HepG2 (cell line): ENCODE data around the gene ELOVL5. TPM values are rescaled to one million over a fixed set of nuclear protein-coding genes. Genes with fewer than 3 reads are reported as not detected.

Source experiments
- ATF7-NPFF ChIP-seq: sonication (generic); formaldehyde crosslinking; IDR thresholded peaks from 2 replicates; pipeline ENCODE4 v1.8.1; 2023; ENCODE audit warnings: mild to moderate bottlenecking, low read depth, missing genetic modification reagents, moderate library complexity
- ELF4 ChIP-seq: sonication (generic); formaldehyde crosslinking; IDR thresholded peaks from 2 replicates; pipeline ENCODE4 v1.5.0; 2020; ENCODE audit warnings: missing genetic modification reagents, mild to moderate bottlenecking, moderate library complexity, borderline replicate concordance
- FIP1L1 ChIP-seq: fragments of 200-400 bp; formaldehyde crosslinking; IDR thresholded peaks from 2 replicates; pipeline ENCODE4 v1.6.1; 2018; ENCODE audit warnings: low read depth, mild to moderate bottlenecking, low read length, moderate library complexity, borderline replicate concordance; ENCODE audit not compliant: insufficient read depth
- FOSL2 ChIP-seq: sonication (generic); formaldehyde crosslinking; IDR thresholded peaks from 2 replicates; pipeline ENCODE4 v1.4.0; 2020; ENCODE audit warnings: missing genetic modification reagents
- FOXM1 ChIP-seq: sonication (generic); formaldehyde crosslinking; IDR thresholded peaks from 2 replicates; pipeline ENCODE4 v1.5.0; 2020; ENCODE audit warnings: missing genetic modification reagents
- FOXP1 ChIP-seq, 2 experiments: fragments of 450-650 bp in 1 of 2; IDR thresholded peaks; 2 replicates each; pipeline ENCODE4 v1.6.1; 2017 to 2018; ENCODE audit warnings: antibody characterized with exemption in 1 of 2
- GABPB1 ChIP-seq: IDR thresholded peaks from 2 replicates; pipeline ENCODE4 v1.6.1; 2016; ENCODE audit warnings: mild to moderate bottlenecking, missing genetic modification reagents, moderate library complexity, missing compliant biosample characterization
- IRF2 ChIP-seq: IDR thresholded peaks from 2 replicates; pipeline ENCODE4 v1.6.1; 2018; ENCODE audit warnings: missing genetic modification reagents, missing compliant biosample characterization
- MEIS2 ChIP-seq: sonication (generic); formaldehyde crosslinking; IDR thresholded peaks from 2 replicates; pipeline ENCODE4 v1.9.0; 2021; ENCODE audit warnings: mild to moderate bottlenecking, missing genetic modification reagents
- MIER3 ChIP-seq: IDR thresholded peaks from 2 replicates; pipeline ENCODE4 v1.6.1; 2016; ENCODE audit warnings: missing compliant biosample characterization, borderline replicate concordance
- NAIF1 ChIP-seq: sonication (generic); formaldehyde crosslinking; IDR thresholded peaks from 2 replicates; pipeline ENCODE4 v1.5.0; 2020; ENCODE audit warnings: mild to moderate bottlenecking, missing genetic modification reagents, borderline replicate concordance
- NR2C2 ChIP-seq: sonication (generic); formaldehyde crosslinking; IDR thresholded peaks from 2 replicates; pipeline ENCODE4 v1.4.0; 2020; ENCODE audit warnings: missing genetic modification reagents, mild to moderate bottlenecking, moderate library complexity, borderline replicate concordance
- SOX6 ChIP-seq, 2 experiments: fragments of 450-650 bp in 1 of 2; sonication (generic) in 1 of 2; formaldehyde crosslinking in 1 of 2; IDR thresholded peaks; 2 replicates each; pipeline versions ENCODE4 v1.4.0 to v1.6.1; 2017 to 2020; ENCODE audit warnings: antibody characterized with exemption in 1 of 2, mild to moderate bottlenecking in 1 of 2, missing genetic modification reagents in 1 of 2
- SRSF1 ChIP-seq: fragments of 200-400 bp; formaldehyde crosslinking; optimal IDR thresholded peaks from 2 replicates; pipeline ENCODE3; 2017; ENCODE audit warnings: mild to moderate bottlenecking, low read depth, low read length, moderate library complexity
- ZNF10 ChIP-seq: sonication (generic); formaldehyde crosslinking; IDR thresholded peaks from 2 replicates; pipeline ENCODE4 v1.4.0; 2020; ENCODE audit warnings: mild to moderate bottlenecking, low read depth, missing genetic modification reagents, borderline replicate concordance
- ZNF282 ChIP-seq: fragments of 450-650 bp; IDR thresholded peaks from 2 replicates; pipeline ENCODE4 v1.6.1; 2018; ENCODE audit not compliant: partially characterized antibody
- polyA plus RNA-seq, 8 experiments: library from polyadenylated mRNA; depleted of rRNA in 3 of 8; stranded (reverse) in 7 of 8; unstranded in 1 of 8; fragments of >200 nt; fragmentation: Illumina TruSeq in 4 of 8; extraction: Trizol in 4 of 8; gene quantifications; 2 replicates each; pipeline versions ENCODE4 v1.2.1 to v1.2.3, GENCODE V29; 2011 to 2016; ENCODE audit warnings: low read depth in 4 of 8, missing spikeins in 1 of 8, mixed read lengths in 1 of 8; ENCODE audit not compliant: insufficient read depth in 1 of 8
- total RNA-seq, 5 experiments: library from RNA; depleted of rRNA; stranded (reverse); fragments of >200 nt; fragmentation: Illumina TruSeq; extraction: Trizol; gene quantifications; 2 replicates each; pipeline ENCODE4 v1.2.3, GENCODE V29; 2016; ENCODE audit warnings: low read depth in 1 of 5
- TF ChIP-seq, protein P1 (sequence below): sonication (generic); formaldehyde crosslinking; IDR thresholded peaks from 2 replicates; pipeline ENCODE4 v1.5.0; 2020; ENCODE audit warnings: mild to moderate bottlenecking, missing genetic modification reagents, moderate library complexity
- TF ChIP-seq, protein P2 (sequence below): sonication (generic); formaldehyde crosslinking; IDR thresholded peaks from 2 replicates; pipeline ENCODE4 v1.4.0; 2020; ENCODE audit warnings: missing genetic modification reagents
- TF ChIP-seq, protein P3 (sequence below): sonication (generic); formaldehyde crosslinking; IDR thresholded peaks from 2 replicates; pipeline ENCODE4 v1.4.0; 2020; ENCODE audit warnings: missing genetic modification reagents
- TF ChIP-seq, protein P4 (sequence below): sonication (generic); formaldehyde crosslinking; IDR thresholded peaks from 2 replicates; pipeline ENCODE4 v1.4.0; 2020; ENCODE audit warnings: missing genetic modification reagents, borderline replicate concordance
- TF ChIP-seq, protein P5 (sequence below): IDR thresholded peaks from 2 replicates; pipeline ENCODE4 v1.6.1; 2016; ENCODE audit warnings: mild to moderate bottlenecking, missing biosample characterization, missing genetic modification reagents

The ELOVL5 gene
- total and polyA plus RNA-seq, 2 of the 13 experiments (the other 11 are each of a cell fraction or from before 2014, with no cell fraction given): 50.1 to 72.4 TPM

DNA sequence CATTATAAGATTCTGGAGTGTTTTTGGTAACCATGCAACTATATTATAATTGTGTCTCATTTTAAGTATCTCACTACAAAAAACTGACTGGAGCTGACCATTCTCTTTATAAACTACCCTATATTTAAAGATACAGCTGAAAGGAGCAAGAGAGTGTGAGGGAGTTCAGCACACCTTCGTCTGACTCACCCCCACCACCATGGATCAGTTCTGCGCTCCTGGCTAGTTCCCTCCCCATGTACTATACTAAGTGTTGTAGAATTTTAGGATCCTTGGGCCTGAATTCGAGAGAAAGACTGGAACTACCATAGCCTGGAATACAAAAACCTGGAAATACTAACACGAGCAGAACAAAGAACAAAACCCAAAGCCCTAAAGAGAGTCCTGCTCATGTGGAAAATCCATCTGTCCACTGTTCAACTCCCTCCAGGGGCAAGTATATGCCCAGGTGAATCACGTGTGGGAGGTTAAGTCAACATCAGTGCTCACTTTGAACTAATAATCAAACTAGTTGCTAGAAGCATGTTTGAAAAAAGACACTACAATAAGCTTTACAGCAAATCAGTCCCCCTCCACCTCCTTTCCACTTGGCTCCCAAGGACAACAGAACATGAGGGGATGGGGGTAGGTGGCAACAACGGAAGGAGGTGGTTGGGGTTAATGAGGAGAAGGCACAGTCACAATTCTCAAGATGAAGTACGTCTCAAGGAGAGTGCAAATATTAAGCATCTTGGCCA is 46.8 kb downstream of the ELOVL5 start (continued):
- peak; percentile 72; the same call in 1 of the 2 replicates for TF ChIP-seq IRF2 (CRISPR knock-in tag)
- TF ChIP-seq, protein P1, sequence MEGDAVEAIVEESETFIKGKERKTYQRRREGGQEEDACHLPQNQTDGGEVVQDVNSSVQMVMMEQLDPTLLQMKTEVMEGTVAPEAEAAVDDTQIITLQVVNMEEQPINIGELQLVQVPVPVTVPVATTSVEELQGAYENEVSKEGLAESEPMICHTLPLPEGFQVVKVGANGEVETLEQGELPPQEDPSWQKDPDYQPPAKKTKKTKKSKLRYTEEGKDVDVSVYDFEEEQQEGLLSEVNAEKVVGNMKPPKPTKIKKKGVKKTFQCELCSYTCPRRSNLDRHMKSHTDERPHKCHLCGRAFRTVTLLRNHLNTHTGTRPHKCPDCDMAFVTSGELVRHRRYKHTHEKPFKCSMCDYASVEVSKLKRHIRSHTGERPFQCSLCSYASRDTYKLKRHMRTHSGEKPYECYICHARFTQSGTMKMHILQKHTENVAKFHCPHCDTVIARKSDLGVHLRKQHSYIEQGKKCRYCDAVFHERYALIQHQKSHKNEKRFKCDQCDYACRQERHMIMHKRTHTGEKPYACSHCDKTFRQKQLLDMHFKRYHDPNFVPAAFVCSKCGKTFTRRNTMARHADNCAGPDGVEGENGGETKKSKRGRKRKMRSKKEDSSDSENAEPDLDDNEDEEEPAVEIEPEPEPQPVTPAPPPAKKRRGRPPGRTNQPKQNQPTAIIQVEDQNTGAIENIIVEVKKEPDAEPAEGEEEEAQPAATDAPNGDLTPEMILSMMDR (CRISPR knock-in tag): no peak
- no peak for TF ChIP-seq ATF7-NPFF (CRISPR knock-in tag)
- TF ChIP-seq MEIS2 (CRISPR knock-in tag): no peak
- TF ChIP-seq FOXP1 (IDR thresholded peaks at IDR 0.05): no peak
- TF ChIP-seq FOXP1 (CRISPR knock-in tag; IDR thresholded peaks at IDR 0.05): peak; percentile 71; the same call in 1 of the 2 replicates
- TF ChIP-seq, protein P2, sequence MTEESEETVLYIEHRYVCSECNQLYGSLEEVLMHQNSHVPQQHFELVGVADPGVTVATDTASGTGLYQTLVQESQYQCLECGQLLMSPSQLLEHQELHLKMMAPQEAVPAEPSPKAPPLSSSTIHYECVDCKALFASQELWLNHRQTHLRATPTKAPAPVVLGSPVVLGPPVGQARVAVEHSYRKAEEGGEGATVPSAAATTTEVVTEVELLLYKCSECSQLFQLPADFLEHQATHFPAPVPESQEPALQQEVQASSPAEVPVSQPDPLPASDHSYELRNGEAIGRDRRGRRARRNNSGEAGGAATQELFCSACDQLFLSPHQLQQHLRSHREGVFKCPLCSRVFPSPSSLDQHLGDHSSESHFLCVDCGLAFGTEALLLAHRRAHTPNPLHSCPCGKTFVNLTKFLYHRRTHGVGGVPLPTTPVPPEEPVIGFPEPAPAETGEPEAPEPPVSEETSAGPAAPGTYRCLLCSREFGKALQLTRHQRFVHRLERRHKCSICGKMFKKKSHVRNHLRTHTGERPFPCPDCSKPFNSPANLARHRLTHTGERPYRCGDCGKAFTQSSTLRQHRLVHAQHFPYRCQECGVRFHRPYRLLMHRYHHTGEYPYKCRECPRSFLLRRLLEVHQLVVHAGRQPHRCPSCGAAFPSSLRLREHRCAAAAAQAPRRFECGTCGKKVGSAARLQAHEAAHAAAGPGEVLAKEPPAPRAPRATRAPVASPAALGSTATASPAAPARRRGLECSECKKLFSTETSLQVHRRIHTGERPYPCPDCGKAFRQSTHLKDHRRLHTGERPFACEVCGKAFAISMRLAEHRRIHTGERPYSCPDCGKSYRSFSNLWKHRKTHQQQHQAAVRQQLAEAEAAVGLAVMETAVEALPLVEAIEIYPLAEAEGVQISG (CRISPR knock-in tag): no peak
- no peak for TF ChIP-seq MIER3 (CRISPR knock-in tag)
- no peak for TF ChIP-seq FIP1L1
- TF ChIP-seq ELF4 (CRISPR knock-in tag): no peak
- no peak for TF ChIP-seq SRSF1
- TF ChIP-seq ZNF282: no peak
- TF ChIP-seq FOSL2 (CRISPR knock-in tag): peak; percentile 77
- TF ChIP-seq FOXM1: no peak
- no peak for TF ChIP-seq SOX6 (IDR thresholded peaks at IDR 0.05)
- peak; percentile 95 for TF ChIP-seq SOX6 (CRISPR knock-in tag; IDR thresholded peaks at IDR 0.05)
- peak; percentile 78 for TF ChIP-seq NR2C2 (CRISPR knock-in tag)
- TF ChIP-seq, protein P3, sequence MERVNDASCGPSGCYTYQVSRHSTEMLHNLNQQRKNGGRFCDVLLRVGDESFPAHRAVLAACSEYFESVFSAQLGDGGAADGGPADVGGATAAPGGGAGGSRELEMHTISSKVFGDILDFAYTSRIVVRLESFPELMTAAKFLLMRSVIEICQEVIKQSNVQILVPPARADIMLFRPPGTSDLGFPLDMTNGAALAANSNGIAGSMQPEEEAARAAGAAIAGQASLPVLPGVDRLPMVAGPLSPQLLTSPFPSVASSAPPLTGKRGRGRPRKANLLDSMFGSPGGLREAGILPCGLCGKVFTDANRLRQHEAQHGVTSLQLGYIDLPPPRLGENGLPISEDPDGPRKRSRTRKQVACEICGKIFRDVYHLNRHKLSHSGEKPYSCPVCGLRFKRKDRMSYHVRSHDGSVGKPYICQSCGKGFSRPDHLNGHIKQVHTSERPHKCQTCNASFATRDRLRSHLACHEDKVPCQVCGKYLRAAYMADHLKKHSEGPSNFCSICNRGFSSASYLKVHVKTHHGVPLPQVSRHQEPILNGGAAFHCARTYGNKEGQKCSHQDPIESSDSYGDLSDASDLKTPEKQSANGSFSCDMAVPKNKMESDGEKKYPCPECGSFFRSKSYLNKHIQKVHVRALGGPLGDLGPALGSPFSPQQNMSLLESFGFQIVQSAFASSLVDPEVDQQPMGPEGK: peak; percentile 69
- TF ChIP-seq NAIF1 (CRISPR knock-in tag): no peak
- TF ChIP-seq GABPB1 (CRISPR knock-in tag): no peak; the same call in 1 of the 2 replicates
- TF ChIP-seq ZNF10 (CRISPR knock-in tag): no peak
- TF ChIP-seq, protein P4, sequence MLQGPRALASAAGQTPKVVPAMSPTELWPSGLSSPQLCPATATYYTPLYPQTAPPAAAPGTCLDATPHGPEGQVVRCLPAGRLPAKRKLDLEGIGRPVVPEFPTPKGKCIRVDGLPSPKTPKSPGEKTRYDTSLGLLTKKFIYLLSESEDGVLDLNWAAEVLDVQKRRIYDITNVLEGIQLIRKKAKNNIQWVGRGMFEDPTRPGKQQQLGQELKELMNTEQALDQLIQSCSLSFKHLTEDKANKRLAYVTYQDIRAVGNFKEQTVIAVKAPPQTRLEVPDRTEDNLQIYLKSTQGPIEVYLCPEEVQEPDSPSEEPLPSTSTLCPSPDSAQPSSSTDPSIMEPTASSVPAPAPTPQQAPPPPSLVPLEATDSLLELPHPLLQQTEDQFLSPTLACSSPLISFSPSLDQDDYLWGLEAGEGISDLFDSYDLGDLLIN (CRISPR knock-in tag): no peak
- TF ChIP-seq, protein P5, sequence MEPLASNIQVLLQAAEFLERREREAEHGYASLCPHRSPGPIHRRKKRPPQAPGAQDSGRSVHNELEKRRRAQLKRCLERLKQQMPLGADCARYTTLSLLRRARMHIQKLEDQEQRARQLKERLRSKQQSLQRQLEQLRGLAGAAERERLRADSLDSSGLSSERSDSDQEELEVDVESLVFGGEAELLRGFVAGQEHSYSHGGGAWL (CRISPR knock-in tag): no peak
